Activated CD4-positive, alpha-beta T cell treated with anti-CD3 and anti-CD28 coated beads for 1 hour (primary cell): ENCODE data around the gene OR10T2.
"Not testable (repeated sequence)": the region's sequence is repeated elsewhere in the genome, so short reads cannot be mapped to it uniquely, and the experiment has no call there.

Experiments
- DNase-seq: peaks from one replicate; pipeline ENCODE4 v3.0.0-alpha.2; 2020

The OR10T2 gene

DNA sequence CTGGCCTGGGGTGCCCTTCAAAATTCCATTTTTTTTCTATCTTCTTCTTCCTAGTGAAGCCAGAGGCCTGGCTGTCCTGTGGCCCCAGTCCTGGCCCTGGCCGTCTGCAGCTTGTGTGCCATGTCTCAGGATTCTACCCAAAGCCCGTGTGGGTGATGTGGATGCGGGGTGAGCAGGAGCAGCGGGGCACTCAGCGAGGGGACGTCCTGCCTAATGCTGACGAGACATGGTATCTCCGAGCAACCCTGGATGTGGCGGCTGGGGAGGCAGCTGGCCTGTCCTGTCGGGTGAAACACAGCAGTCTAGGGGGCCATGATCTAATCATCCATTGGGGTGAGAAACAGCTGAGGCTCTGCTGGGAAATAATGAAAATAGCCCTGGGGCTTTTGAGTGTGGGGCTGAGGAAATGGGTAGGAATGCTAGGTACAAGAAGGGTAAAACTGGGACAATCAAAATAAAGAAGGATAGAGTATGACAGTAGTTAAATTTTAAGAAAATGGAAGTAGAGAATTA is 43.4 kb downstream of the OR10T2 start:
- no peak for DNase-seq

DNA sequence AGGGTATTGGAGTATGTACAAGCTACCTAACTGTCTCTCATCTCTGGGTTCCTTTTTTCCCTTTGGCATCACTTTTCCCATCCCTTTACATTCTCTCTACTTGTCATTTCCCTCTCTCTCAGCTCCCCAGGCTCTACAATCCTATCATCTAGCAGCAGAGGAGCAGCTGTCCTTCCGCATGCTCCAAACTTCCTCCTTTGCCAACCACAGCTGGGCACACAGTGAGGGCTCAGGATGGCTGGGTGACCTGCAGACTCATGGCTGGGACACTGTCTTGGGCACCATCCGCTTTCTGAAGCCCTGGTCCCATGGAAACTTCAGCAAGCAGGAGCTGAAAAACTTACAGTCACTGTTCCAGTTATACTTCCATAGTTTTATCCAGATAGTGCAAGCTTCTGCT is 45.0 kb downstream of the OR10T2 start:
- DNase-seq = no peak

DNA sequence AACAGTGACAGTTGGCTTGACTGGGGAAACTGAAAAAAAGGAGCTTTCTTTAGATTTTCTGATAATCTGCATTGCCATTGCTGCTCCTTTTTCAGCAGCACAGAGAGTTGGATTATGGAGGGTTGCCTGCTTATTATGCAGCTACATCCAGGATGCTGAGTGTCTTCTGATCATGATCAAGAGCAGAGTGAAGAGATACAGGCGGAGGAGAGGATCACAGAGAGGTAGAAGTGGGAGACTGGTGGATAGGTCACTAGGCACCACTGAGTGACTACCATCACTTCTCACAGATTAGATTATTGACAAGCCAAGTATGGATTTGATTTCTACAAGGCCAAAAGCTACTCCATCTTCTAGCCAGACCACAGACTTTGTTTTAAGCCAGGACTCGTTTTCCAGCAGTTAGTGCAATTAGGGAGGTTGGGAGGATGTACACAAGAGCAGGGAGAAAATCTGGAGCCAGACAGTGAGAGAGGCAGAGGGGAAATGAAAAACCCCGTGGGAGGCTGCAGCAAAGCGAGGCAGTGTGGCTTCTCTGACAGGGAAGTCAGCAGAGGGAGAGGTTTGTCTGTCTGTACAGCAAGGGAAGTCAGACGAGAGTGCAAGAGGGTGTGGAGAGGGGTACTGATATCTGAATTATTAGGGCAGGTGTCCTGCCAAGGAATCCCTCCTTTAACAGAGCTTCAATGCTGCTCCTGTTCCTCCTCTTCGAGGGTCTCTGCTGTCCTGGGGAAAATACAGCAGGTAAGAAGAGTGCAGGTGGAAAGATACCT is 45.8 kb downstream of the OR10T2 start, which contains the start of gene CD1E:
TSS of gene CD1E (plus strand) at position 592 of the 773 bp plus-strand sequence. CDS start at position 687, 95 bp downstream.
- no peak for DNase-seq

DNA sequence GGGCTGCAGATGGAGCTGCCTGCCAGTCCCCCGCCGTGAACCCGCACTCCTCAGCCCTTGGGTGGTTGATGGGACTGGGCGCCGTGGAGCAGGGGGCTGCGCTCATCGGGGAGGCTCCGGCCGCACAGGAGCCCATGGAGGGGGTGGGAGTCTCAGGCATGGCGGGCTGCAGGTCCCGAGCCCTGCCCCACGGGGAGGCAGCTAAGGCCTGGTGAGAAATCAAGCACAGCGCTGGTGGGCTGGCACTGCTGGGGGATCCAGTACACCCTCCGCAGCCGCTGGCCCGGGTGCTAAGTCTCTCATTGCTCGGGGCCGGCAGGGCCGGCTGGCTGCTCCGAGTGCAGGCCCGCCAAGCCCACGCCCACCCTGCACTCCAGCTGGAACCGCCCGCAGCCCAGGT is 50.3 kb downstream of the OR10T2 start:
- DNase-seq = not testable (repeated sequence)
